ENCODE results near the gene SAT2.
"Not testable (repeated sequence)": the region's sequence is repeated elsewhere in the genome, so short reads cannot be mapped to it uniquely, and the experiment has no call there.

SAT2 gene

DNA sequence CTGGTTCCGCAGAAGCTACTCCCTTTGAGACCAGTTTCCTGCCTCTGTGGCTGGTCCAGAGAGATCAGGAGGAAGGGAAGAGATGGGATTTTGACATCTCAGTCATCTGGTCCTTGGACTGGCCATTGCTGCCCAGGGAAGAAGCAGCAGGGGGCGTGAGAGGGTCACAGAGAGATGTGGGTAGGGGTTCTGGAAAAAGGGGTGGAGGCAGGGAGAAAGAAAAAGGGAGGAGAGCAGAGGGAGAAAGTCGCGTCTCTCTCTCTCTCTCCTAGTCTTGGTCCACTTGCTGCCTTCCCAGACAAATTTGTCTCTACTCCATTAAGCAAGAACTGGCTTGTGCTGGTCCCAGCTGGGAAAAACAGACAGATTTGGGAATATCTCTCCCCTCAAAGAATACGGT lies 6.8 kb upstream of the SAT2 start:
- DNase-seq (ENCODE audit: low read depth in 2 of 2): peak in 1 of 2 donors; percentile 8

DNA sequence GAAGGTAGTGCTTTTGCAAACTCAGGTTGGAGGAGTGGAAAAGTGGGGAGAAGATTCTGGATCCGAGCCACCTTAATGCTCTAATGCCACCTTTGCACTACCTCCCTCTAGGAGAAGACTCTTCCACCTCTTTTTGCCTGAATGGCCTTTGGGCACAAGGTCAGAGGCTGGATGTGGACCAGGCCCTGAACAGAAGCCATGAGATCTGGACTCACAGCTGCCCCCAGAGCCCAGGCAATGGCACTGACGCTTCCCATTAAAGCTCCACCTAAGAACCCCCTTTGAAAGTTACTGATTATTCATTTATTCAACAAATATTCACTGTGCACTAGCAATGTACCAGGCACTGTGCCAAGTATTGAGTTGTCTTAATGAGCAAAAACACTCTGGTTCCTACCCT lies 5.5 kb upstream of the SAT2 start:
- DNase-seq (ENCODE audit: low read depth in 2 of 2): no peak

DNA sequence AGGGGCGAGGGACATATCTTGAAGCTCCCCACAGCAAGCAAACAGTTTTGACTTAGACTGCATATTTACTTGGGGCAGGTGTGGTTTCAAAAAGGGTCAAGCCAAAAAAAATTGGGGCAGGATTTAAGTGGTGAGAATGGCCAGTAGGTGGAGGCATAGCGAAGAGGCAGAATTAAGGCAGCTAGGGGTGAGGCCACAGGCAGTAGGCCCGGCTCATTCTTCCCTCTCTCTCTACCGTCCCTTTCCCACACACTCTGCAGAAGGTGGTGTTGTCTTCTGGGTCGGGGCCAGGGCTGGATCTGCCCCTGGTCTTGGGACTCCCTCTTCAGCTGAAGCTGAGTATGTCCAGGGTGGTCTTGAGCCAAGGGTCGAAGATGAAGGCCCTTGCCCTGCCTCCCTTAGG lies 4.9 kb upstream of the SAT2 start:
- DNase-seq (ENCODE audit: low read depth in 2 of 2): no peak

DNA sequence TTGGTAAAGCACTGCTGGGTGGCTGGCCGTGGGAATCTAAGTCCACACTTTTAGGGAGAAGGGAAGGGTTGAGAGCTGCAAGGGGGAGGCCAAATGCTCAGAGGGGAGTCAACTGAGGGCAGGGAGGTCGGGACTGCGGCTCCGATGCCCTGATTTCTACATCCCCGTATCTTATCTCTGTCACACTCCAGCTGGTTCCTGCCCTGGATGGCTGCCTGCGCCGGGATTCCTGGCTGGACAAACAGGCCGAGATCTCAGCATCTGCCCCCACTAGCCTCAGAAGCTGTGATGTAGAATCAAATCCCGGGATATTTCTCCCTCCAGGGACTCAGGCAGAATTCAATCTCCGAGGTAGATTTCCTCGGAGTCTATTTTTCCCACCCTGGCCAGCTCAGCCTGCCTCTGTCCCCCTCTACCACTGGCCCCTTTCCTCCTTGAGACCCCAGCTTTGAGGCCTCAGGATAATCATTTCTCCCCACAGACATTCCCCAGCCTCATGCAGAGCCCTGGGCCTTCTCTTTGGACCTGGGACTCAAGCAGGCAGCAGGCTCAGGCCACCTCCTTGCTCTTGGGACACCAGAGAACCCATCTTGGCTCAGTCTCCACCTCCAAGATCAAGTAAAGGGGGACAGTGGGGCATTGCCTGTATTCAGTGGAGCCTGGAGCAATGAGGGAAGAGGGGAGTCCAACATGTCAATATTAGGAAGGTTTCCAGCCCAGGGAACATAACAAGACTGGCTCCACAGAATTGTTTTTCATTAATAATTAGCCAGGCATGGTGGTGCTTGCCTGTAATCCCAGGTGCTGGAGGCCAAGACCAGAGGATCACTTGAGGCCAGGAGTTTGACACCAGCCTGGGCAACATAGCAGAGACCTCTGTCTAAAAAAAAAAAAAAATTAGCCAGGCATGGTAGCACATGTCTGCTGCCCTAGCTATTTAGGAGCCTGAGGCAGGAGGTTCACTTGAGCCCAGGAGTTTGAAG lies 4.1 kb upstream of the SAT2 start:
- no peak for DNase-seq (ENCODE audit: low read depth in 2 of 2)

DNA sequence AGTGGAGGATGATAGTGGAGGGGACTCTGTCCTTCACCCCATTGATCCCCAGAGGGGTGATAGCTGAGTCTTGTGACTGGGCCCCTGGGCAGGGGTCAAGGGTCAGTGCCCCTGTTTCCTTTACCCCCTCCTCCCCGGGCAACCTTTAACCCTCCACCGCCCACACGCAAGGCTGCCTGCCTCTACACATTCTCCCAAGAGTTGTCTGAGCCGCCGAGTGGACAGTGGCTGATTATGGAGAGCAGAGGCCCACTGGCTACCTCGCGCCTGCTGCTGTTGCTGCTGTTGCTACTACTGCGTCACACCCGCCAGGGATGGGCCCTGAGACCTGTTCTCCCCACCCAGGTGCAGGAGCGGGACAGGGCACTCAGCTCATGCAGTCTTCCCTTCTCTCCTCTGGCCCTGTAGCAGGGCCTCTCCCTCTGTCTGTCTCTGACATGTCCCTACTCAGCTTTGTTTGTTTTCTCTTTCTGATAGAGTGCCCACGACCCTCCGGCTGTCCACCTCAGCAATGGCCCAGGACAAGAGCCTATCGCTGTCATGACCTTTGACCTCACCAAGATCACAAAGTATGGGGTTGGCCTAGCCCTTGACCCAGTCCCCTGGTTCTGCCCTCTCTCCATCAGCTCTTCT lies 2.4 kb upstream of the SAT2 start, which contains the start of gene SHBG:
Gene SHBG (plus strand): TSS at position 197 of the 633 bp plus-strand sequence. CDS start 38 bp downstream, at position 235.
- DNase-seq (ENCODE audit: low read depth in 2 of 2): no peak

DNA sequence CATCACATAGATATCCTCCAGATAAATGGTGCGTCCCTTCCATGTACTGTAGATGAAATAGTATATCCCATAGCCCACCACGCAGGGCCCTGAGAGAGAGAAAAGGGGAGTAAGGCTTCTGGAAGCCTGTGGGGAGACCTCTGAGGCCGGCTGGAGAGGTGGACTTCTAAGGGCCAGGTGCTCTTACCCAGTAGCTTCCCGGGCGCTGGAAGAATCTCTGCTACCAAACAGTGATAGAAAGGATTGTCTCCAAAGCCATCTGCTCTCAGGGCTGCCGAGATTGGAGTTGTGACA lies 718 bp downstream of the SAT2 start:
- DNase-seq (ENCODE audit: low read depth in 2 of 2): no peak

DNA sequence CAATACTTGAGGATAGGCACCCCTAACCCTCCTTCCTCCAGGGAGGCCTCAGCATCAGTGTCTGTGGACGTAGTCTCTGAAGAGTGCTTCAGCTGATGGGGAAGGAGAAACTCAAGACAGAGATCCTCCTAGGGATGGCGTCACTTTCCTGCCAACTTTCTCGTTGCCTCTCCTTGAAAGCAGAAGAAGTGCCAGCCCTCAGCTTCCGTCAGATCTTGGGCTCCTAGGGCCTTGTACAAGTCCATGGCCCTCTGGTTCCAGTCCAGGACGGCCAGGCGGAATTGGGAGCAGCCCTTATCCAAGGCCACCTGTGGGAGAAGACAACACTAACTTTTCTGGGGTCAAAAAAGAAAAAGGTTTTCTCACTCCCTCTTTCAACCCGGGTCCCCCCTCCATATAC lies 1.3 kb downstream of the SAT2 start:
- DNase-seq (ENCODE audit: low read depth in 2 of 2): no peak

DNA sequence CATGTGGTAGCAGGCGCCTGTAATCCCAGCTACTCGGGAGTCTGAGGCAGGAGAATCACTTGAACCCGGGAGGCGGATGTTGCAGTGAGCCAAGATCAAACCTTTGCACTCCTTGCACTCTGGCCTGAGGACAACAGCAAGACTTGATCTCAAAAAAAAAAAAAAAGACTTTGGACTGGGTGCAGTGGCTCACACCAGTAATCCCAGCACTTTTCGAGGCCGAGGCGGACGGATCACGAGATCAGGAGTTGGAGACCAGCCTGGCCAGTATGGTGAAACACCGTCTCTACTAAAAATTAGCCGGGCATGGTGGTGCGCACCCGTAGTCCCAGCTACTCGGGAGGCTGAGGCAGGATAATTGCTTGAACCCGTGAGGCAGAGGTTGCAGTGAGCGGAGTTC lies 1.9 kb downstream of the SAT2 start:
- DNase-seq (ENCODE audit: low read depth in 2 of 2): not testable (repeated sequence)

DNA sequence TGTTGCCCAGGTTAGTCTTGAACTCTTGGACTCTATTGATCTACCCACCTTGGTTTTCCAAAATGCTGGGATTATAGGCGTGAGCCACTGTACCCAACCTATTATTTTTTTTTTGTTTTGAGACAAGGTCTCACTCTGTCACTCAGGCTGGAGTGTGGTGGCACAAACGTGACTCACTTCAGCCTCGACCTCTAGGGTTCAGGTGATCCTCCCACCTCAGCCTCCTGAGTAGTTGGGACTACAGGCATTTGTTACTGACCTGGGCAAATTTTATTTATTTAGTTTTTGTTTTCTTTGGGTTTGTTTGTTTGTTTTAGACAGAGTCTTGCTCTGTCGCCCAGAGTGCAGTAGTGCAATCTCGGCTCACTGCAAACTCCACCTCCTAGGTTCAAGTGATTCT lies 4.0 kb downstream of the SAT2 start:
- no peak for DNase-seq (ENCODE audit: low read depth in 2 of 2)

DNA sequence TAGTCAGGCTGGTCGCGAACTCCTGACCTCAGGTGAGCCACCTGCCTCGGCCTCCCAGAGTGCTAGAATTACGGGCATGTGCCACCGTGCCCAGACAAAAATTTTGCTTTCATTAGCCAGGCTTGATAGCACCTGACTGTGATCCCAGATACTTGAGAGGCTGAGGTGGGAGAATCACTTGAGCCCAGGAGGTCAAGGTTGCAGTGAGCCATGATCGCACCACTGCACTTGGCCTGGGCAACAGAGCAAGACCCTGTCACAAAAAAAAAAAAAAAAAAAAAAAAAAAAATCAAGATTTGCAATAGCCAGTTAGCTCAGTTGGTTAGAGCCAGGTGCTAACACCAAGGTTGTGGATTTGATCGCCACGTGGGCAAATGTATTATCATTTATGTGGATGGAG lies 6.8 kb downstream of the SAT2 start:
- no peak for DNase-seq (ENCODE audit: low read depth in 2 of 2)

DNA sequence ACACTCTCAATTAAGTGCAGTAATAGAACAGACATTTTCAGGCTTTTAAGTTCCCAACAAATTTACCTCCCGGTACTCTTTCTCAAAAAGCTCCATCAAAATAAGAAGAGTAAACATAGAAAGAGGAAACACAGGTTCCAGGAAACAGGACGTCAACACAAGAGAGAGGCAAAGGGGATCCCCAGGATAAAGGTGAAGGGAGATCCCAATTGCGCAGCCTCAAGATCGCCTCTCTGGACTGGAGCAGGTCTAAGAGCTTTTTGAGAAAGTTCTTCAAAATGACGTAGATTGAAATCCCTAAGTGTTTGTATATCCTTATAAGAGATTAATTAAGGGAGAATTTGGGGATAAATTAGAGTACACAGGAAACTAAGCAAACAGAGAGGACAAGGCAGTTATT lies 9.0 kb downstream of the SAT2 start:
- no peak for DNase-seq (ENCODE audit: low read depth in 2 of 2)

DNA sequence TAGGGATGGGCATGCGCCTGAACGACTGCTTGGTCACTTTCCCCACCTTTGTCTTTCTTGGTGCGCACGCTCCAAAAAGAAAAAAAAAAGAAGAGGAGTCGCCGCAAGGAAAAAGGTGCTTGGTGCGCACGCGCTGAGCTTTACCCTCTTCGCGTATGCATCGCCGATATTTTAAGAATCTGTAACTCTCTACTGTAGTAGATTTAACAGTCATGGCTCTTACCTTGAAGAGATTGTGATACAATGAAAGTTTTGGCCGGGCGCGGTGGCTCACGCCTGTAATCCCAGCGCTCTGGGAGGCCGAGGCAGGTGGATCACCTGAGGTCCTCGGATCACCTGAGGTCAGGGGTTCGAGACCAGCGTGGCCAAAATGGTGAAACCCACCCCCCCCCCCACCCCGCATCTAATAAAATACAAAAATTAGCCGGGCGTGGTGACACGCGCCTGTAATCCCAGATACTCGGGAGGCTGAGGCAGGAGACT lies 12.3 kb downstream of the SAT2 start:
- DNase-seq (ENCODE audit: low read depth in 2 of 2): no peak

DNA sequence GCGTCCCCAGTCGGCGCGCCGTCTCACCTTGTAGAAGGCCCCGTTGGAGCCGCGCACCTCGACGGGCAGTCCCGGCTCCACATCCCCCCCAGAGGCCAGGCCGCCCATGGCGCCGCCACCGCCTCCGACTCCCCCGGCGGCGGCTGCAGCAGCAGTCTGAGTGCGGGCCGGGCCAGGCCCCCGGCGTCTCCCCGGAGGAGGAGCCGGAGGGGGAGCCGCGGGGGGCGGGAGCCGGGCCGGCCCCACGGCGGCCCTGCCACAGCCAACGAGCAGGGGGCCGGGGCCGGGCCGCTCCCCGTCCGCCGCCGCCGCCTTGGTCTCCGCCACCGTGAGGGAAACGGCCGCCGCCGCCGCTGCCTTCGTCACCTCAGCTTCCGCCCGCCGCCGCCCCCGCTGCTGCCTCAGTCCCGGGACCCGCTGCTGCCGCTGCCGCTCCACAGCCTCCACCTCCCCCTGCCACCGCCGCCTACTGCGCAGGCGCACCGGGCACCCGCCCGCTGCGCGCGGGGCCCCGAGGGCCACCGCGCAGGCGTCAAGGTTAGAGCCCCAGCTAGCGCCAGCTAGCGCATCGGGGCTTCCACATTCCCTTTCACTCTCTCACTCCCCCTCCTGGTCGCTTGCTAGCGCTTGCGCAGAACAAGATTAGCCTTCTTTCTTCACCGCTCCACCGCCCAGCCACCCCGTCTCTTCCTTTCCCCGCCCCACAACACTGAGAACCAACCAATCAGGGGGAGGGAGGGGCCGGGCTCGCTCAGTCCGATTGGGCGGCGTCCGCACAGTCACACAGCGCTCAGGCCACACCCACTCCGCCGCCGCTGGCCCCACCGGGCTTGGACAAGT lies 13.0 kb downstream of the SAT2 start, which contains the start of gene FXR2:
Gene FXR2 (minus strand): TSS at position 473 of the 840 bp plus-strand sequence. CDS start 365 bp downstream, at position 108.
- peak; percentile 99 to 100 for DNase-seq (ENCODE audit: low read depth in 2 of 2)

DNA sequence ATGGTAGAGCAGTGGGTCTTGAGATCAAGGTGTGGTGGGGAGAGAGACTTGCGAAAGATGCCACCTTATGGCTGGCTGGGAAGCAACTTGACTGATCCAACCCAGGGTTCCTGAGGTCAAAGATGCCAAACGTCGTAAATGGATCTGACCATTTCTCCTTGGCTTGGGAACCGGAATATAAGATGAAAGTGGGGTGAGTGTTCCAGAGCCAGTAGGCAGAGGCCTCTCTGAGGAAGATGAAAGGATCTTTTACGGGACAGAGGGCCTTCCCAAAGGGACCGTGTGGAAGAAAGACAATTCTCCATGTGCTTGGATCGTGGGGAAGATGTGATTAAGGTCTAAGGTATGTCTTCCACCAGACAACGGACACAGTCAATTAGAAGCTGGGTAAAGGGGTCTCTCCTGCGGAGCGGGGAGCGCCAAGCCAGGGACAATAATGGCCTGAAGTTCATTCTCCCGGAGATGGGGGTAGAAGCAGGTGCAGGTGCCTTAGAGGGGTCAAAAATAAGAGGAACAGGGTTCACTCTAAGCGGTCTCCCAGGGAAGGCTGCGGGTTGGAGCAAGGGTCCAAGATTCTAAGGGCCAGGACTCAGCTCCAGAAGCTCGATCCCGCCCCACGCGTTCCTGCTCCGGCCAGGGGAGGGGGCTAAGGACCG lies 13.7 kb downstream of the SAT2 start:
- DNase-seq (ENCODE audit: low read depth in 2 of 2): no peak

DNA sequence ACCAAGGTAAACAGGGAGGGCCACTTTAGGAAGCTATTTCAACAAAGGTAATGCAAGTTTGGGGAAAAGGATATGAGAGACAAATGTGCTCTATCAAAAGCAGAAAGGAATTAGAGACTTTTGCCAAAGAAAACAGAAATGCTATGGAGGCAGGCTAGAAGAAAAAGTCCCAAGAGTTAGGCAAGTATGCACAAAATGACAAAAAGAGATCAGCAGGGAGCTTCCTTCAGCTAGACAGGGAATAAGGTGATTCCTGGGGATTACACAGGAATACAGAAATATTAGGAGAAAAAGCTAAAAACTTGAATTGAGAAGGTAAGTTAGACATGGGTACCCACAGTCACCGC lies 15.4 kb downstream of the SAT2 start:
- no peak for DNase-seq (ENCODE audit: low read depth in 2 of 2)

DNA sequence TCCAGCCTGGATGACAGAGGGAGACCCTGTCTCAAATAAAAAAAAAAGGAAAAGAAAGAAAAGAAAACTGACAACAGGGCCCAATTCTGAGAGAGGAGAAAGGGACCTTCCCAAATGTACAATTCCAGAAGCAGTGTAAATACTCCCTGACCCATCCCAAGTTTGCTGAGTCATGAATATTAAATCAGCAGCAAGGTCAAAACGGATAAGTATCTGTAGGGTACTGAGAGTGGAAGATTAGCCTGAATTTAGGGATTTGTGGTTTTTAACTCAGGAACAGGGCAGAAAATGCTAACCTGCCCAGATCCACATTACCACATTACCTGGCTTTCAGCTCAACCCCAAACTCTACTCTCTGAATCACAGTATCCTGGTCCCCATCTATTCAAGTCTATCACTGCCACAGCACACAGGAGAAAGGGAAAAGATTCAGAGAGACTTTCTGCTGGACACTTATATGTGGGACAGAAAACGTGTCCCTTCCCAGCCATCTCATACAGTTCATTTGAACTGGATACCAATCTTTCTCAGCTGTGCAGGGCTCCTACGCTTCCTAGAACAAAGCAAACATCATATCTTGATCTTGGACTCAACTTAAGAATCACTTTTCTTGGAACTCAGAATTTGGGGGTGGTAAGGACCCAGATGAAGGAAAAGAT lies 15.9 kb downstream of the SAT2 start:
- DNase-seq (ENCODE audit: low read depth in 2 of 2): no peak

DNA sequence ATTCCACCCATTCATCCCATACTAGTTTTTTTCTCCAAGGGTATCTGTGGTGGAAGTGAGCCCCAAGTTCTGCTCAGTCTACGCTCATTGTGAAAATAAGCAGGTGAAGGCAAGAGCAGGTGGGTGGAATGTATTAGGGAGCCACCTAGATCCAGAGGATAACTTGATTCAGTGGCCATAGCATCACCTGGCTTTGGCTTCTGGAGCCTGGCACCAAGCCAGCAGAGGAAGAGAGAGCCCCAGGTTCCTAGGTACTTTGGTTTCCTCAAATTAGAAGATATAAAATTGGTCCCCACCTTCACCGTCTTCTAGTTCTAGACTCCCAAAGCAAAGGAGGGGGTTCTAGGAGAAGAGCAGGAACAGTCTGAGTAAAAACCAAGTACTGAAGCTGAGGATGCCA lies 17.0 kb downstream of the SAT2 start:
- DNase-seq (ENCODE audit: low read depth in 2 of 2): no peak

DNA sequence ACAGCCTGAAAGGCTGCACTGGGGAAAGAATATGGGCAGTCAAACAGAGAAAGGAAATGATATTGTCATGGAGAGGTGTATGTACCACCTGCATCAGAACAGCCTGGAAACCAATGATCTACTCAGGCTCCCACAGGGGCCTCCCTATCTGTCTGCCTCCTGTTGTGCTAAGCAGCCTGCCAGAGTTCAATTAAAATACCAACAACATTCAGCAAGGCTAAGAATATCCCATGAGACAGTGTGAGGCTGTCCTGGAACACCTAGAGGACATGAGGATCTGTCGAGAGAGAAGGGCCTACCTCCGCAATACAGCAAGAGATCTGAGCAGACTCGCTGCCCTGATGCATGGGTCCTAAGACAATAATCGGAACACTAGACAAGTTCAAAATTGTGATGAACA lies 21.3 kb downstream of the SAT2 start:
- no peak for DNase-seq (ENCODE audit: low read depth in 2 of 2)

DNA sequence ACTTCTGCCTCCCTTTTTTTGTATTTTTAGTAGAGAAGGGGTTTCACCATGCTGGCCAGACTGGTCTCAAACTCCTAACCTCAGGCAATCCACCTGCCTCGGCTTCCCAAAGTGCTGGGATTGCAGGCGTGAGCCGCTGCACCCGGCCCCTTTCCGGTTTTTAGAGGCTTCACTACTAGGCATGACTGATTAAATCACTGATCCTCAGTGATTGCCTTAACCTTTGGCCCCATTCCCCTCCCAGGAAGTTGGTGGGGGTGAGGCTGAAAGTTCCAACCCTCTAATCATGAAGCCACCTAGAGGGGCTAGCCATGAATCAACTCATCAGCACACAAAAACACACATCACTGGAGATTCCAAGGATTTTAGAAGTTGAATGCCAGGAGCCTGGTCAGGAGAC lies 30.1 kb downstream of the SAT2 start:
- not testable (repeated sequence) for DNase-seq (ENCODE audit: low read depth in 2 of 2)

DNA sequence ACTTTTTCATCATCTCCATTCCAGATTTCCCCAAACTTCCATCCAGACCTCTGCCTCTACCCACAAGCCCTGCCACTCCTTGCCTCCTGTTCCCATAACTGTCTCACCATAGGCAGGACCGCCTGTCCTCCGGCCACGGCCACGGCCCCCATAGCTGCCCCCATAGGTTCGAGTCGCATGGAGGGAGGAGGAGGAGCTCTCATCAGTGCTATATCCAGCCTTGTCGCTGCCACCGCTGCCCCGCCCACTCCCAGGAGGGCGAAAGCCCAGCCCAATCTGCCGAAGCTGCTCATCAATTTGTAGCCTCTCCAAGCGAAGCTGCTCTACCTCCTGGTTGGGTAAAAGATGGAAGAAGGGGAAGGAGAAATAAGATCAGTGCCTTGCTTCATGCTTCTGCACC lies 34.3 kb downstream of the SAT2 start:
- no peak for DNase-seq (ENCODE audit: low read depth in 2 of 2)

DNA sequence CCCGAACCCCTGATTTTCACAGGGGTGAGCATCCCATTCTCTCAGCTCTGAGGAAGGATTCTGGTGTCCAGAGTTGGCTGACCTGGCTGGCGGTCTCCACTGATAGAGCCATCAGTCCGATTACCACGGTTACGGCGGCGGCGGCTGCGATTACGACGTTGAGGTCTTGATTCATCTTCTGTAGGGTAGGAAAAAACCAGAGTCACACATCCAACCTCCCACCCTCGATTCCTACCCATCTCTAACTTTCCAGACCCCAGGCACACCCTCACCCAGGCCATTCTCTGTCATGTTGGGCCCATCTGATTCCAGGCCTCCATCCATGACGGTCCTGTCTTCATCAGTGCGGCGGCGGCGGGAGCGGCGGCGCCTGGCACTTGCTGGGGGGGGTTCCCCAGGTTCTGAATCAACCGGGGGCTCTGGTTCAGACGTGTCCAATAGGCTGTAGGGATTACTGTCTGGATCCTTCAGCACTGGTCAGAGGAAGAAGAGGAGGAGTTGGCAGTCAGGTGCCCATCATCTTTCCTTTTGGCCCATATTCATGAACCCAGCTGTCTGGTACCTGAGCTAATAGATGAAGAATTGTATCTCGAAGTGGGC lies 35.1 kb downstream of the SAT2 start:
- no peak for DNase-seq (ENCODE audit: low read depth in 2 of 2)
